GM19239 (cell line): ENCODE data around the gene GDF9.

ENCODE experiments used
- DNase-seq: peaks from one replicate; pipeline ENCODE4 v3.0.0; 2011; ENCODE audit warnings: low spot score; ENCODE audit not compliant: insufficient read length
- FAIRE-seq: peaks from 2 replicates; lab custom pipeline; 2011; peaks lifted over from hg19 to GRCh38; lab: Jason Lieb, UNC

GDF9 gene

DNA sequence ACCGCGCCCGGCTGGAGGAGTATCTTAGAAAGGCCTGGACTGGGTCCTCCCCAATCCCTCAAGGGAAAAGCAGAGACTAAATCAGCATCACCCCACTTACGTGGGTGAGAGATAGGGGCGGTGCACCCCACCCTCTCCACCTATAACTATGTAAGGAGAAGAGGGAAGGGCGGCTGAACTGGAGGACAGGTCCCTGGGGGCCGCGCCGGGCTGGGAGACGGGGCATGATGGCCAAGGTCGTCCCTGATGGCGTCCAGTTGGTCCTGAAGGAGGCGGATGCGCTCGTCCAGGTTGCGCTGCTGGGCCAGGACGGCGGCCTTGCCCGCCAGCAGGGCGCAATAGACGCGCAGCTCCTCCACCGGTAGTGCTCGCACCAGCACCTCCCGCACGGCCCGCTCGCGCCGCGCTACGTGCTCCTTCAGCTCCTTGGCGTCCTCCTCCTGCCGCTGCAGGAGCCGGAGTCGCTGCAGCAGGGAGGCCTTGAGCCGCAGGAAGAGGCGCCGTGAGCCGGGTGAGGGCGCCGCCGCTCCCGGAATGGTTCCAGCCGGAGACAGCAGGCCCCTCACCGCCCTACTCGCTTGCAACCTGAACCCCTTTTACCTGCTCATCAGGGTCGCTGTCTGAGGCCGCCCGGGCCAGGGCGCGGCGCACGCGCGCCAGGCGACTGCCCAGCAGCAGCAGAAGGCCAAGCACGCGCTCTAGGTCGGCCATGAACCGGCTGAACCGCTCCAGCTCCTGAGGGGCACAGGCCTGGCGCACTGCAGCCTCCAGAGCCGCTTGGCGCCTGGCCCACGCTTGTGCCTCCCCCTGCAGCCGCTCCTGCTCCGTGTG, 43.4 kb downstream of the GDF9 start:
- DNase-seq: no peak
- FAIRE-seq: no peak

DNA sequence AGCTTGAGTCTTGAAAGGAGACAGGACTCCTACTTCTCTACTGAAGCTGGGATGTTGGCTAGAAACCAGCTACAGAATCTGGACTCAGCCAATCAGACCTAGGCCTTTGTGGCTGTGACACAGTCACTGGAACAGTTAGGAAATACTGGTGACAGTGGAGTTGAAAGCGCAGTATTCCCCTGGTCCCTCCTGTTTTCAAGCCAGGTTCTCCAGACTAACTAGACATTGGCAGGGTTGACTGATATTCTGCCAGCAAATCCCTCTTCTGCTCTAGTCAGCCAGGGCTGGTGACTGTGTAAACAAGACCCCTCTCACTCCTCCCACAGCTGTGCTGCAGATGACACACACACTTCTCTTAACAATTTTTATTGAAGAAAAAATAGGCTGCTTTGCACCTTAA, 44.5 kb downstream of the GDF9 start:
- no peak for DNase-seq
- FAIRE-seq: no peak

DNA sequence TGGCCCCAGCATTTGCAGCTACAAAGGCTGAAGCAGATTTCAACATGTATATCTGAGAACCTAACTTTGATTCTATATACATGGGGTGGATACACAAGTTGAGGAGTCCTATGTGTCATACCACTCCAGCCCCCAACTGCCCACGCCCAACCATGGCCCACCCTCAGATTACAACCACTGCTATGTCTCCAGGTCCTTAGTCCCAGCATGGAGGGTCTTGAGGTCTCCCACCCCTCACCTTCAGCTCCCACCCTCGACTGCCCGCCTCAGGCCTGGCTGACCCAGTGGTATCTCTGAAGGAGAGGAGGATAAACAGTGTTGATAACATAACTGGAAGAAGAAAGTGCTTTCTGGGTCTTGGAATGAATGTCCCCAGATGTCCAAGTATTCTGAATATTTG, 44.9 kb downstream of the GDF9 start:
- DNase-seq (no peak), FAIRE-seq (no peak)

DNA sequence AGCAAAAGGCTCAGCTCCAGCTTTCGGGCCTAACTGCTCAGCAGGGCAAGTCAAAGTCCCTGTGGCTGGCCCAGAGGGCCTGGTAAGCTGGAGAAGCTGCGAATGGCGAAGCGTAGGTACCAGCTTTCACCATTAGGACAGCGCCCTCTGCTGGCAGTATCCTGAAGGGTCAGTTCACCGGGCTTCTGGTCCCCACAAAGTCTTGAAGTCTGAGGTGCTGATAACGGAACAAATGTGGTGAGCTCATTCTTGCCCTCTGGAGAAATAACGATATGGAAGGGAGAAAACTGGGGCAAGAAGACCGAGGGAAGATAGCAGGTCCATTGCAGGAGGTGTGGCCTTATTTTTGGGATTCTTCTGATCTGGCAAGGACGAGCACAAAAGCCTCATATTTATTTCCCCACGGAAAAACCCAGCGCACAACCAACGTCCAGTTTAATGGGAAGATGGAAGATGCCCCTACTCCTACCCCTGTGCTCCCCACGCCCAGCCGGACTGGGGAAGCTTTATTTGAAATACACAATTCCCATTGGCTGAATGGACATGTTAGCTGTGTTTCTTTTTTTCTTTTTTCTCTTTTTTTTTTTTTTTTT, 46.0 kb downstream of the GDF9 start:
- FAIRE-seq (peak; percentile 100), DNase-seq (peak; percentile 97)

DNA sequence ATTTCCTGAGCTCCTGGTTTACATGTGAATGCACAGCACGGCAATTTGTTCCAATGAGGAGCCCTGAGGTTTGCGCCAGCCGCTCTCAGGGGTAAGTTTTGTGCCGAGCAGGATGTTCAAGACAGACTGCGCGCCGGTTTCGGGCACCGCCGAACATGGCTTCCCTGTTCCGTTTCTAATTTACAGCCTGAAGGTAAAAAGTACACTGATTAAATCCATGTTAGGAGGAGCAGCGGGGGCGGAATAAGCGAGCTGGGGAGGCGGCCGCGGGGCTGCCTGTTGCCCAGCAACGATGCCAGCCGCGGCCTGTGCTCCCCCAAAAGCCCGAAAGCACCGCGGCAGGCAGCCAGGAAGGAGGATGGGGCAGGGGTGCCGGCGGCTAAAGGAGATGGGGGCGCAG, 46.8 kb downstream of the GDF9 start:
- no peak for DNase-seq
- FAIRE-seq: no peak

DNA sequence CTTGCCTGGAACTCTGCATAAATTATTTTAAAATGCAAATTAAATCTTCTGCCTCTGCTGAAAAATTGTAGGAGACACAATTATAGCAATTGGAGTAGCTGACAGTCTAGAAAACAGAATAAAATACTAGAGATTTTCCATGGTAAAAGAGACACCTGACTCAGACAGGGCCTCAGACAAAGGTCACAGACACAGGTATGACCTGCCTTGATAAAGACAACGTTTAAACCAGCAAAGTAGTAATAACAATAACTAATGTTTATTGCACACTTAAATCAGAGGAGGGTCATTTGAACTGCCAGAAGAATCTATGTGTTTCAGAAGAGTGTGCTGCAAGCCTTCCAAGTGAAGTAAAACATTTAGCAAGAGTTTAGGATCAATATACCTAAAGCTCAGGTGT, 49.3 kb downstream of the GDF9 start:
- no peak for DNase-seq
- no peak for FAIRE-seq

DNA sequence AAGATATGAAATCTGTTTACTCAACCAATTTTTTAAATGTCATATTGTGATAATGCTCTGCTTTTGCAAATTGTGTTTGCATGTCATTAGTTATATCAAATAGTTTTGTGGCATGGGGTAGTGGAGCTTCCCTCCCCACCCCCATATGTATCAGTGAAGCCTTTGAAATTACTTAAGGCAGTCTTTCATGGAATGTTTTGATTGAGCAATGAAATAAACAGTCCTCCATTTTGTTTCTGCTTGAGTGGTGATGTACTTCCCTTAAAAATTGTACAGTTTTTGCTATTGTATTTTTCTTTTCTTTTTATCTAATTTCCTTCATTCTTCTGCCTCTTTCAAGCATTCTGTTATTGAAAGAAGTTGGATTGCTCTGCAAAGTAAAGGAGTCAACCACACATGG, 49.7 kb downstream of the GDF9 start:
- no peak for FAIRE-seq
- DNase-seq: no peak

DNA sequence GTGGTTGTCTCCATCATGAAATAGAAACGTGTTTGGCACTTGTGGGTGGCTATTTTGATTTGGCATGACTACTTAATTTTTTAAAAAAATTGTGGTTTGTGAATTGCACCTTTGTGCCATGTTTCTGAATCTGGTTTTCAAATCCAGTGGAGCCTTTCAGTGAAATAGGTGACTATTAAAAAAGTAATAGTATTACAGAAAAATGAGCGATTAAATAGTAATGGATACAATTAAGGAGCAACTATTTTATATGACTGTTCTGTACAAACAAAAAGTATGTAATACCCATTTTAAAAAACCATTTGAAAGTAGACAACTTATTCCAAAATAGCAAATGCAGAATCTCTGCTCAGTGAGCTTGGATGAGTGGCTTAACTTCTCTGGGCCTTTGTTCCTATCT, 50.2 kb downstream of the GDF9 start:
- FAIRE-seq: no peak
- DNase-seq: no peak

DNA sequence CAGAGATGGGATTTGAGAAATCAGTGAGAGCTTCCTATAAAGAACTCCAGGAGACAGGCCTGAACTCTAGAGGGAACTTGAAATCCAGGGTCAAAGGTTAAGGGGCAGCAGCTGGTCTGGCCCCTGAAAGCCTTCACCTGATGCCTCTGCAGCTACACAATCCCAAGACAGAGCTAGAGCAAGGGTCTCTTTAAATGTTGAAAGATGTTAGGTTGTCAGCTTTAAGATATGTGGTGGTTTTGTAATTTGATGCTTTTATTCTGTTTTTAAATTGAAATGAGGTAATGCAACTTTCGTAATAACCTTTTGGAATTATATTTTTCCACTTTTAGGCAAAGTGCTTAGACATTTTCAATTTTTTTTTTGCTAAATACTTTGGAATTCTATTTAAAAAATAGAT, 50.8 kb downstream of the GDF9 start:
- DNase-seq (no peak), FAIRE-seq (no peak)

DNA sequence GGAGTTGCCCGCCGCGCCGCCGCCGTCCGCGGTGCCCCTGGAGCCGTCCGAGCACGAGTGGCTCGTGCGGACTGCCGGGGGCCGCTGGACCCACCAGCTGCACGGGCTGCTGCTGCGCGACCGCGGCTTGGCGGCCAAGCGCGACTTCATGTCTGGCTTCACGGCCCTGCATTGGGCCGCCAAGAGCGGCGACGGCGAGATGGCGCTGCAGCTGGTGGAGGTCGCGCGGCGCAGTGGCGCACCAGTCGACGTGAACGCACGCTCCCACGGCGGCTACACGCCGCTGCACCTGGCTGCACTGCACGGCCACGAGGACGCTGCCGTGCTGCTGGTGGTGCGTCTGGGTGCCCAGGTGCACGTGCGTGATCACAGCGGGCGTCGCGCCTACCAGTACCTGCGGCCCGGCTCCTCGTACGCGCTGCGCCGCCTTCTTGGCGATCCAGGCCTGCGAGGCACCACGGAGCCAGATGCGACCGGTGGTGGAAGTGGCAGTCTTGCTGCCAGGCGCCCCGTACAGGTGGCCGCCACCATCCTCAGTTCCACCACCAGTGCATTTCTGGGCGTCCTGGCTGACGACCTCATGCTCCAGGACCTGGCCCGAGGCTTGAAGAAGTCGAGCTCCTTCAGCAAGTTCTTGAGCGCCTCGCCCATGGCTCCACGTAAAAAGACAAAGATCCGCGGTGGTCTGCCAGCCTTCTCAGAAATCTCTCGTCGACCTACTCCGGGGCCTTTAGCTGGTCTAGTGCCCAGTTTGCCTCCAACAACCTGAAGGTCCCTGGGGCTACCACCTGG, 51.6 kb downstream of the GDF9 start:
- no peak for FAIRE-seq
- DNase-seq: no peak

DNA sequence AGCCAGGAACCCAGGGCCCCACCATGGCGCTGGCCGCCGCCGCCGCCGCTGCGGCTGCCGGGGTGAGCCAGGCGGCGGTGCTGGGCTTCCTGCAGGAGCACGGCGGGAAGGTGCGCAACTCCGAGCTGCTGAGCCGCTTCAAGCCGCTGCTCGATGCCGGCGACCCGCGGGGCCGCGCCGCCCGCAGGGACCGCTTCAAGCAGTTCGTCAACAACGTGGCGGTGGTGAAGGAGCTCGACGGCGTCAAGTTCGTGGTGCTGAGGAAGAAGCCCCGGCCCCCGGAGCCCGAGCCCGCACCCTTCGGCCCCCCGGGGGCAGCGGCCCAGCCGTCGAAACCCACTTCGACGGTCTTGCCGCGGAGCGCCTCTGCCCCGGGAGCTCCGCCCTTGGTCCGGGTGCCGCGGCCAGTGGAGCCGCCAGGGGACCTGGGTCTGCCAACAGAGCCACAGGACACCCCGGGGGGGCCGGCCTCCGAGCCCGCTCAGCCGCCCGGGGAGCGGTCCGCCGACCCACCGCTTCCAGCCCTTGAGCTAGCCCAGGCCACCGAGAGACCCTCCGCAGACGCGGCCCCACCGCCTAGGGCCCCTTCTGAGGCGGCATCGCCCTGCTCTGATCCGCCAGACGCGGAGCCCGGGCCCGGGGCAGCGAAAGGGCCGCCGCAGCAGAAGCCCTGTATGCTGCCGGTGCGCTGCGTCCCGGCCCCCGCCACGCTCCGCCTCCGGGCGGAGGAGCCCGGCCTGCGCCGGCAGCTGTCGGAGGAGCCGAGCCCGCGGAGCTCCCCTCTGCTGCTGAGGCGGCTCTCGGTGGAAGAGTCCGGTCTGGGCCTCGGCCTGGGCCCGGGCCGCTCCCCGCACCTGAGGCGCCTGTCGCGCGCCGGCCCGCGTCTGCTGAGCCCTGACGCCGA, 52.4 kb downstream of the GDF9 start:
- FAIRE-seq (no peak), DNase-seq (no peak)

DNA sequence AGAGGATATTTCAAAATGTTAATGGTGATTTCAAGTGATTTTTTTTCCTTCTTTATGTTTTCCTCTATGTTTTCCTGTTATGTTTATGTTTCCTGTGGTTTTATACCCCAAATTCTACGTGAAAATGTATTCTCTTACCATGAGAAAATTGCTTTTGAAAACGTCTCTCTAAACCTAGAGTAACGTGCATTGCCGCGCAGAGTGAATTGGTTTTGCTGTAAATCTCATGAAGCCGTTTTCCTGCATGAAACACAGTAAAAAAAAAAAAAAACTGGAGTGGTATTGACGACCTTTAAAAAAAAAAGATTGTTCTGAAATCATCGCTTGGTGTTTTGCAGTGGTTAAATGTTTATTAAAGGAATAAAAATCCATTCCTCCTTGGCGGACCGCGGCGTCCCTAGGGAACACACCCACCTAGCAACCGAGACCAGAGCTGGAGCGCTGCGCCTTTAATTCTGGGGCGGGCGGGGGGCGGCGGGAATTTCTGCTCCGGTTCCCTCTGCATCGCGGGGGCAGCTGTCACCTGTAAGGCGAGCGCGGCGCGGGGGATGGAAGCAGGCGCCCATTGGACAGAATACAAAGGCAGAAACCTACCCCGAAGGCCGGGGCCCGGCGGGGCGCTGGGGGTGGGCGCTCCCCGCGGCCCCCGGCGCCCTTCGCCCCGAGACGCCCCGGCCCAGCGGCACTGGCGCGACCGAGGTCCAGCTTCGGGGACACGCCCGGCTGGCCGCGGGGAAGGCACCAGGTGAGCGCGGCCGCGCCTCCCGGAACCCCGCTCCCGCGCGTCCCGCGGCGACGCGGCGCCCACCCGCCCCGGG, 53.3 kb downstream of the GDF9 start, which contains the start of gene SOWAHA:
TSS of gene SOWAHA (plus strand) at position 522 of the 818 bp plus-strand sequence. CDS start 320 bp downstream, outside the sequence.
- DNase-seq (no peak), FAIRE-seq (no peak)

DNA sequence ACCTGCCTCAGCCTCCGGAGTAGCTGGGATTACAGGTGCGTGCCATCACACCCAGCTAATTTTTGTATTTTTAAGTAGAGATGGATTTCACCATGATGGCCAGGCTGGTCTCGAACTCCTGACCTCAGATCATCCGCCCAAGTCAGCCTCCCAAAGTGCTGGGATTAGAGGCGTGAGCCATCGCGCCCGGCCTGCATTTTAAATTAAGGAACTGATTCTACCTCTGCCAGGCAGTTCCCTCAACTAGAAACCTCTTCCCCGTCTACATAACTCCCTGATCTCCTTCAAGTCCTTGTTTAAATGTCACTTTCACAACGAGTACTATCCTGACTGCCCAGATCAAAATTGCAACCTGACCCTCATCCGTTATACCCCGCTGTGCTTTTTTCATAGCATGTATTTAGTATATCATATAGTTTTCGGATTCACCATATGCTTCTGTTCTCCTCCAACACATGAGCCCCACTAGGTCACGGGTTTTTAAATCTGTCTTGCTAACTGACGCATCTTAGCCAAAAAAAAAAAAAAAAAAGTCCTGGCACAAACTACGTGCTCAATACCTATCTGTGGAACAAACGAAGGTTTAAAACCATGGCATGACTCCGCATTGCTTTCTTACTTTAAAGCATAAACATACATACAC, 54.0 kb downstream of the GDF9 start:
- no peak for FAIRE-seq

More for the DNA sequence above, 54.0 kb downstream of the GDF9 start:
- DNase-seq: no peak
